ENCODE results near the gene TEKT2. TPM values are rescaled to one million over a fixed set of nuclear protein-coding genes. Genes with fewer than 3 reads are reported as not detected.

The TEKT2 gene
- total and polyA plus RNA-seq, 2 of the 4 experiments (the other 2 are of a cell fraction), result 0.18 TPM; not detected in 1

DNA sequence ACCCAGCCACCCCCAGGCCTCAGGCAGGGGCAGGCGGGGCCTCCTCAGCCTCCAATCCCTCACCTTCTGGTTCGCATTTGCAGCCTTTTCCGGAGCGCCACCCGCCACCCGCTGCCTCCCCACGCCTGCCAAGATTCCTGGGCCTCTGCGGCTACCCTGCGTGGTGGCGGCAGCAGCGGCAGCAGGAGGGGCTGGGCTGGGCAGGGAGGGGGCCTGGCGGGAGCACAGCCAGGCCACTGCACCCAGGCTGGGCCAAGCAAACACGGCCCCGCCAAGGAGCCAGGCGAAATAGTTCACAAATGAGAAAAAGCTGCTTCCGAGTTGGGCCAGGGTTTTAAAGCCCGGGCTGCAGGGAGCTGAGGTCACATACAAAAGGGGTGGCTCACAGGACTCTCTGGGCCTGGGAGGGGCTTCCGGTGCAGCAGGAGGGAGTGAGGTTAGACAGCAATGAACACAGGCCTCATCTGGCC is 31.3 kb downstream of the TEKT2 start:
- Histone ChIP-seq H3K27ac (ENCODE audit: insufficient read depth, low read length) (peak overlapping the region; percentile 7), H4K91ac (ENCODE audit: insufficient read depth, low read depth, low read length) (no peak overlapping the region; the same call in 1 of the 2 replicates), H3K23ac (ENCODE audit: low read depth, low read length) (no peak overlapping the region), H2AK5ac (ENCODE audit: low read depth, low read length) (no peak overlapping the region), H2AK9ac (replicated peaks; ENCODE audit: low read depth, low read length, poor library complexity) (peak overlapping the region; percentile 26), H3K4me2 (ENCODE audit: low read depth, low read length) (no peak overlapping the region), H3K9me1 (ENCODE audit: insufficient read depth, low read length) (peaks cover 7% of the 10 kb centered on the region; the same call in 1 of the 2 replicates), H3K4me1 (ENCODE audit: control insufficient read depth, insufficient read depth, low read length) (peaks cover 13% of the 10 kb centered on the region), H2BK20ac (ENCODE audit: low read depth, low read length) (no peak overlapping the region), H3K9me3 (ENCODE audit: control insufficient read depth, insufficient read depth, low read length) (no peaks in the 10 kb centered on the region), H3K4ac (ENCODE audit: low read depth, low read length) (peak overlapping the region; percentile 26; the same call in 1 of the 2 replicates), H3K18ac (ENCODE audit: low read depth, low read length) (no peak overlapping the region), H3K14ac (replicated peaks; ENCODE audit: low read depth, low read length) (0 out of 2 replicates have a peak overlapping the region, but pooled peaks have one; percentile 2), H3K56ac (ENCODE audit: extremely low read depth, insufficient read depth, low read length) (no peak overlapping the region), H3K9ac (ENCODE audit: low read depth, low read length) (no peak overlapping the region), H4K5ac (ENCODE audit: low read depth, low read length) (0 out of 2 replicates have a peak overlapping the region, but pooled peaks have one; percentile 1), H3K4me3 (ENCODE audit: insufficient read depth, low read depth, low read length) (no peak overlapping the region), H2BK5ac (ENCODE audit: low read depth, low read length, poor library complexity, severe bottlenecking) (no peak overlapping the region), H2BK15ac (ENCODE audit: low read depth, low read length) (no peak overlapping the region), H4K20me1 (ENCODE audit: insufficient read depth, low read length) (no peaks in the 10 kb centered on the region; the same call in 1 of the 2 replicates), H3K27me3 (ENCODE audit: control insufficient read depth, insufficient read depth, low read length) (no peaks in the 10 kb centered on the region), H3K79me1 (ENCODE audit: low read depth in 1 of 2, low read length in 2 of 2) (no peaks in the 10 kb centered on the region), H2AFZ (replicated peaks; ENCODE audit: low read length, poor library complexity) (peak overlapping the region; percentile 86), H4K8ac (ENCODE audit: low read depth in 2 of 2, low read length in 2 of 2) (peak overlapping the region; percentile 52 to 63; a peak in 3 of 4 replicates), H2BK120ac (ENCODE audit: low read depth, low read length) (peak overlapping the region; percentile 20), H3K36me3 (ENCODE audit: control insufficient read depth, insufficient read depth, low read length) (no peaks in the 10 kb centered on the region)
- ChIA-PET CTCF (interaction anchor here (1.6 kb wide), 1 partner anchor 19 kb away, joined by 7 read pairs; no protein-coding TSS in a partner anchor), POLR2A (ENCODE audit: unreplicated experiment) (no interaction called here)
- ATAC-seq (ENCODE audit: low read depth) (peak; percentile 64), DNase-seq (peak; percentile 37)
- dilution Hi-C loops (cut with HindIII; ENCODE audit: low sequenced_read_pairs, unreplicated experiment), result no loop called here
- in situ Hi-C loops (cut with MboI; ENCODE audit: low sequenced_read_pairs), result loop anchor here (25.0 kb wide), 1 partner anchor 297 kb away; no protein-coding TSS in a partner anchor
- intact Hi-C loops (cut with micrococcal nuclease), result no loop called here
- TF ChIP-seq NFE2L2 (IDR thresholded peaks at IDR 0.05; ENCODE audit: low read depth, low read length) (no peak), MAZ (IDR thresholded peaks at IDR 0.05; ENCODE audit: borderline replicate concordance, low read depth, low read length) (peak; percentile 23; the same call in 1 of the 2 replicates)
- 32% methylated on average over 8 of the region's 18 CpGs; no CpG with 5 or more reads in 1 of the 2 experiments for WGBS, 2 experiments (ENCODE audit: extremely low coverage in 2 of 2, insufficient read length in 1 of 2)
- BruUV-seq (replicated peaks), result no TSS peak

Data from IMR-90 (cell line).